Smooth muscle cell (in vitro differentiated cells): ENCODE data around the gene CHST8. TPM values are rescaled to one million over a fixed set of nuclear protein-coding genes. Genes with fewer than 3 reads are reported as not detected.

ENCODE experiments used
- DNase-seq: peaks from one replicate; lab custom pipeline; 2025; ENCODE audit not compliant: unreplicated experiment; lab: John Stamatoyannopoulos, UW
- H2AFZ ChIP-seq: fragments of 200-600 bp; sonication (generic); 2 replicates; pipeline ENCODE4 v1.6.0; 2016; ENCODE audit warnings: antibody characterized with exemption, low read depth, mild to moderate bottlenecking
- H3F3A ChIP-seq: fragments of 200-600 bp; sonication (generic); 2 replicates; pipeline ENCODE4 v1.6.0; 2017; ENCODE audit warnings: antibody characterized with exemption, low read depth
- H3K27ac ChIP-seq: fragments of 200-600 bp; sonication (generic); 2 replicates; pipeline ENCODE4 v1.5.1; 2016; ENCODE audit warnings: low read depth, mild to moderate bottlenecking
- H3K27me3 ChIP-seq: fragments of 200-600 bp; sonication (generic); 2 replicates; pipeline ENCODE4 v1.6.1; 2016; ENCODE audit warnings: low read depth, mild to moderate bottlenecking
- H3K36me3 ChIP-seq: fragments of 200-600 bp; sonication (generic); 2 replicates; pipeline ENCODE4 v1.5.1; 2016; ENCODE audit warnings: low read depth
- H3K4me1 ChIP-seq: fragments of 200-600 bp; sonication (generic); 2 replicates; pipeline ENCODE4 v1.5.1; 2016; ENCODE audit warnings: low read depth
- H3K4me2 ChIP-seq: fragments of 200-600 bp; sonication (generic); 2 replicates; pipeline ENCODE4 v1.6.0; 2016; ENCODE audit warnings: mild to moderate bottlenecking
- H3K4me3 ChIP-seq: fragments of 200-600 bp; sonication (generic); 2 replicates; pipeline ENCODE4 v1.5.1; 2016; ENCODE audit warnings: mild to moderate bottlenecking
- H3K79me2 ChIP-seq: fragments of 200-600 bp; sonication (generic); 2 replicates; pipeline ENCODE4 v1.6.0; 2016; ENCODE audit warnings: low read depth, mild to moderate bottlenecking
- H3K9ac ChIP-seq: fragments of 200-600 bp; sonication (generic); 2 replicates; pipeline ENCODE4 v1.6.0; 2016; ENCODE audit warnings: low read depth
- H3K9me3 ChIP-seq: fragments of 200-600 bp; sonication (generic); replicated peaks from 2 replicates; pipeline ENCODE4 v1.5.1; 2016; ENCODE audit warnings: low read depth
- H4K20me1 ChIP-seq: fragments of 200-600 bp; sonication (generic); 2 replicates; pipeline ENCODE4 v1.6.0; 2016; ENCODE audit warnings: low read depth
- CTCF ChIP-seq: fragments of 200-600 bp; sonication (generic); IDR thresholded peaks from 2 replicates; pipeline ENCODE4 v1.5.1; 2017; ENCODE audit warnings: borderline replicate concordance, mild to moderate bottlenecking, antibody characterized with exemption; ENCODE audit not compliant: insufficient read depth, poor library complexity, severe bottlenecking
- WGBS: methylation state at CpG from one replicate; pipeline ENCODE4 v1.1.7; 2016; ENCODE audit warnings: low lambda C conversion rate; 5-methylcytosine and 5-hydroxymethylcytosine counted together
- polyA plus RNA-seq: library from polyadenylated mRNA; unstranded; fragments of >200 nt; fragmentation: Nextera tagmentation; extraction: Ambion mirVana; gene quantifications from 2 replicates; pipeline ENCODE4 v1.2.1, GENCODE V29; 2016
- total RNA-seq: library from RNA; depleted of rRNA; stranded (reverse); fragments of >200 nt; gene quantifications from 2 replicates; pipeline ENCODE4 v1.2.3, GENCODE V29; 2014

The CHST8 gene
- total RNA-seq (not detected in 2 replicates), polyA plus RNA-seq (not detected in 2 replicates)

GRCh38 chr19:33621811-33622504 is at the start of gene CHST8:
Gene CHST8 (plus strand): TSS chr19:33621953. CDS start chr19:33689262, 67,309 bp downstream.
- Histone ChIP-seq H3K4me1 (peaks cover 11% of the 10 kb centered on the region), H3K4me2 (peak within 1 kb of the TSS; percentile 92), H3K9me3 (no peaks in the 10 kb centered on the region), H3F3A (no peaks in the 10 kb centered on the region), H3K27me3 (peaks cover 84% of the 10 kb centered on the region), H3K4me3 (peak within 1 kb of the TSS; percentile 45), H2AFZ (no peak within 1 kb of the TSS), H3K79me2 (no peaks in the 10 kb centered on the region), H3K9ac (no peak within 1 kb of the TSS), H4K20me1 (no peaks in the 10 kb centered on the region), H3K27ac (no peak within 1 kb of the TSS), H3K36me3 (no peaks in the 10 kb centered on the region)
- TF ChIP-seq CTCF = no peak
- DNase-seq = no peak
- WGBS = under 1% methylated on average over 40 of the region's 96 CpGs

GRCh38 chr19:33572929-33573328 is 48.8 kb upstream of the CHST8 start:
- Histone ChIP-seq H3F3A (no peaks in the 10 kb centered on the region), H3K36me3 (no peaks in the 10 kb centered on the region), H3K4me1 (peaks cover 3% of the 10 kb centered on the region), H3K79me2 (no peaks in the 10 kb centered on the region), H3K9ac (no peak overlapping the region), H3K4me2 (no peak overlapping the region), H3K4me3 (no peak overlapping the region), H3K27ac (no peak overlapping the region), H3K9me3 (peaks cover 9% of the 10 kb centered on the region), H4K20me1 (no peaks in the 10 kb centered on the region), H2AFZ (no peak overlapping the region), H3K27me3 (no peaks in the 10 kb centered on the region)
- no peak for TF ChIP-seq CTCF
- WGBS = 43% methylated on average over 2 of the region's 2 CpGs
- DNase-seq = no peak

GRCh38 chr19:33574824-33575223 is 46.9 kb upstream of the CHST8 start:
- Histone ChIP-seq H3K9ac (no peak overlapping the region), H3K79me2 (no peaks in the 10 kb centered on the region), H3K4me1 (peaks cover 3% of the 10 kb centered on the region), H3K4me2 (no peak overlapping the region), H3F3A (no peaks in the 10 kb centered on the region), H3K9me3 (peaks cover 9% of the 10 kb centered on the region), H4K20me1 (no peaks in the 10 kb centered on the region), H3K27me3 (no peaks in the 10 kb centered on the region), H3K4me3 (no peak overlapping the region), H3K36me3 (no peaks in the 10 kb centered on the region), H3K27ac (no peak overlapping the region), H2AFZ (no peak overlapping the region)
- TF ChIP-seq CTCF = no peak
- DNase-seq = no peak
- WGBS = 82% methylated on average over 1 of the region's 1 CpG

- TF ChIP-seq CTCF = no peak
- Histone ChIP-seq H3K27ac (no peak overlapping the region), H3K4me2 (no peak overlapping the region), H3K4me3 (no peak overlapping the region), H3F3A (no peaks in the 10 kb centered on the region), H3K9ac (no peak overlapping the region), H3K9me3 (peaks cover 9% of the 10 kb centered on the region), H3K79me2 (no peaks in the 10 kb centered on the region), H3K4me1 (no peaks in the 10 kb centered on the region), H3K27me3 (no peaks in the 10 kb centered on the region), H4K20me1 (no peaks in the 10 kb centered on the region), H2AFZ (no peak overlapping the region), H3K36me3 (no peaks in the 10 kb centered on the region)
- no peak for DNase-seq
- 92% methylated on average over 3 of the region's 3 CpGs for WGBS
Measured at GRCh38 chr19:33578697-33579096, 43.1 kb upstream of the CHST8 start.
